Activated CD4-positive, alpha-beta T cell treated with anti-CD3 and anti-CD28 coated beads, Interleukin-2, amount 50 U/mL, for 1 hour (primary cell): Measurements from ENCODE around the gene GNG8.
"Not testable (repeated sequence)": the region's sequence is repeated elsewhere in the genome, so short reads cannot be mapped to it uniquely, and the experiment has no call there.

Experiments used
- DNase-seq: peaks from one replicate; pipeline ENCODE4 v3.0.0-alpha.2; 2020

The GNG8 gene

DNA sequence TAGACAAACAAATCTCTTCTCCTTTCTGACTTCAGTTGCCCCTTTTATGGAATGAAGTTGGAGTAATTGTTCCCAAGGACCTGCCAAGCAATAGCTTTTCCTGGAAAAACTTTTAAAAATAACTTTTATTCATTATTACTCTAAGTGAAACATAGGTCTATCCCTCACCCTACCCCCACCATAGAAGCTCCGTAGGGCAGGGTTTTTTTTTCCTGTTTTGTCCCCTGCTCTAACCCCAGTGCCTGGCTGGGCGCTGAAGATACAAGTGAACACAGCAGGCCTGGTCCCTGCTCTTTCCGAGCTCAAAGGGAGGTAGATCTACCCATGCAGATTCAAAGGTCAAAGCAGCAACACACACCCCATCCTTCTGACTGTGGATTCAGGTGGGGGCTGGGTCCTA, 8.7 kb upstream of the GNG8 start:
- DNase-seq: no peak

DNA sequence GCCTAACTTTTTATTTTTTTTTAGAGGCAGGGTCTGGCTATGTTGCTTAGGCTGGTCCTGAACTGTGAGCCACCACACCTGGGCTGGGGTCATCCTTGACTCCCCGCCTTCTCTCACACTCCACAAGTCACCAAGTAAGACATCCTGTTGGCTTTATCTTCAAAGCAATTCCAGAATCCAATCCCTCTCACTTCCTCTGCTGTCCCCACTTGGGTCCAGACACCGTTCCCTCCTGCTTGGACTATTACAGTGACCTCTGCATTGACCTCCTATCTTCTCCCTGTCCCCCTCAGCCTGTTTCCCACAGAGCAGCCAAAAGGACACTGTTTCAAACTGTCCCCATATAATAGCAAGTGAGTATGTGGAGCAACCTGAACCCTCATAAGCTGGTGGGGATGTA, 4.7 kb upstream of the GNG8 start:
- DNase-seq: no peak

DNA sequence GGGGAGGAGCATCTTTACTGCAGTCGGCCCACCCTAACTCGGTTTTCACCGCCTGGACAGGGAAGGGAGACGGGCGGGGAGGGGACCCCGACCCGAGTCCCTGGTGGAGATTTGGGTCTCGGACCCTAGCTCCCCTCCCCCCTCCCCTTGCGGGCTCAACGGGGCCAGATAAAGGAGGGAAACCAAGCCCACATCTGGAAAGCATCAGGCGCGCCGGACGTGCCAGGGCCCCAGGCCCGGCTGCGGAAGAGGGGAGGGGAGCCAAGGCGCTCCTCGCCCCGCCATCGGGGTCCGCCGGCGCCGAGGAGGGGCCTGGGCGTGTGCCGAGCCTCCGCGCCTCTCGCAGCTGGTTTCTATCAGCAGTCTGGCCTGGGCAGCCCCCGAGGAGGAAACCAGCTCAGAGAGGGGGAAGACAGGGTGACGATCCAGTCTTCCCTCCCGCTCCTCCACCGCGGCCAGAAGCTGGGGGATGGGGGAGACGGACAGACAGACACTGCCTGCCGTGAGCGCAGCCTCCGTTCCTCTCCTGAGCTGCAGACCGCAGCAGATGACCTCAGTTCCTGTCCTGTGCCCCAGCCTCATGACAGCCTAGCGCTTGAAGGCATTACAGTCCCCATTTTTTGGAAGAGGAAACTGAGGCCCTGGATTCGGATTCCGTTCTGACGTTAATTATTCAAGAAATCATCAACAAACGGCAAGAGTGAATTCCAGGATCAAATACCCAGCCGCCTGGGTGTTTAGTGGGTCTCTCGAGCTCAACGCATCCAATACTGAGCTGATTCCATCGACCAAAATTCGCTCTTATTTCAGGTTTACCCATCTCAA, 3.6 kb upstream of the GNG8 start:
- no peak for DNase-seq

- no peak for DNase-seq
Measured at GRCh38 chr19:46637224-46637623, 1.2 kb upstream of the GNG8 start.

- no peak for DNase-seq
Measured at GRCh38 chr19:46634656-46635218, 1.3 kb downstream of the GNG8 start.

- DNase-seq: peak; percentile 98
Measured at GRCh38 chr19:46634045-46634655, 1.9 kb downstream of the GNG8 start.

- no peak for DNase-seq
Measured at GRCh38 chr19:46633130-46633529, 2.9 kb downstream of the GNG8 start.

DNA sequence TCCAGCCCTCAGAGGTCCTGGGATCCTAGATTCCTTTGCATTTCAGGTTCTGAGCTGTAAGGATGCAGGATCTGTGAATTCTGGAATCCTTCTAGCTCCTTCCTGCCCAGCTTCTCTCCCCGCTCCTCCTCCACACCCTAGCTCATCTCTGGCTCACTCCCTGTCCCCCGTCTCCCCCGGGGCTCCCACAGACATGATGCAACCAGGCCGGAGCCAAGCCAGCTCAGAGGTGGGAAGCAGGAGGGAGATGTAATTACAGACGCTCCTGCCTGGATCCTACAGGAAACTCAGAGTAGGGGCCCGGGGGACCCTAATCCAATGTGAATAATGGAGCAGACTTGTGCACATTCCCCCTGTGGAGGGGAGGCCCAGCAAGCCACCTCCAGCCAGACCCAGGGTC, 4.5 kb downstream of the GNG8 start:
- DNase-seq: no peak

GRCh38 chr19:46630586-46631205, 5.3 kb downstream of the GNG8 start:
- DNase-seq: no peak

GRCh38 chr19:46629546-46630025, 6.4 kb downstream of the GNG8 start:
- DNase-seq: no peak

DNA sequence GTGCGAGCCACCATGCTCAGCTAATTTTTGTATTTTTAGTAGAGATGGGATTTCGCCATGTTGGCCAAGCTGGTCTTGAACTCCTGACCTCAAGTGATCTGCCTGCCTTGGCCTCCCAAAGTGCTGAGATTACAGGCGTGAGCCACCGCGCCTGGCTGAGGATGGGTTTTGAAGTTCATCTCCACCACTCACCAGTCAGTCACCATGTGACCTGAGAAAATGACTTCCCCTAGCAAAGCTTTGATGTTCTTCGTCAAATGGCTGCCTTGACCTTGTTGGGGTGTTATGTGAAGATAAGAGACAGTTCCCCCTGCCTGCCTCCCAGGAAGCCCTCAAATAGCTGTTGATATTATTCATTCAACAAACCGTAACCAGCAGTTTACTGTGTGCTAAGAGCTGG, 7.0 kb downstream of the GNG8 start:
- not testable (repeated sequence) for DNase-seq

DNA sequence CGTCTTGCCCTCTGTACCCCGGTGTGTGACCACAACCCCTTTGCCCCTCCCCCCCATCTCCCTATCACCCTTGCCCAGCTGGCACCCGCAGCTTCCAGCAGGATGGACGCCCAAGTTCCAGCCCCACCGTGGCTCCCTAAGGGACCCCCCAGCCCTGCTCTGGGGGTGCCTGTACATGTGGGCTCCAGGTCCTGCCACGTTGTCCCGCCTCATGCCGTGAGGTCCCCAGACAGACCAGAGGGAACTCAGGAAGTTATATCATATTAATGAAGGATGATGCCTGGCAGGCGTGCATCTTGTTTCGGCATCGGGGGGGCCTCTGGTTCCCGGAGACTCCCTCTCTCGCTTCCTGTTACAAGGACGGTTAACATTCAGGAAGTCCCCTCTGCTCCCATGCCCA, 9.6 kb downstream of the GNG8 start:
- no peak for DNase-seq

DNA sequence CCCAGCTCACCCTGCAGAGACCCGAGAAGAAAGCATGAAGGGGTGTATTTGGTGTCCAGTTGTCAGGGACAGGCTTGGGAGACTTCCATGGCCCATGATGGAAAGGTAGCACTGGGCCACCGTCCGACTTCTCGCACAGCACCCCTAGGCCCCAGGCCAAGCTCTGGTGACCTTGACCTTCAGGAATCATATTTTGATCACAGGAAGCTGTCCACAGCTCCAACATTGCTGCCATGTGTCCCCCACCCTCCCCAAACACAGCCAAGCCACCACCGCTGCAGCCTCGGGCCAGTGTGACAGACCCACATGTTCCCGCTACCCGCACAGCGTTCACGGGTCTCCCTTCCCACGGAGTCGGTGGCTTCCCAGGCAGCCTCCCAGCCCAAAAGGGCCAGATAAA, 10.3 kb downstream of the GNG8 start:
- no peak for DNase-seq

DNA sequence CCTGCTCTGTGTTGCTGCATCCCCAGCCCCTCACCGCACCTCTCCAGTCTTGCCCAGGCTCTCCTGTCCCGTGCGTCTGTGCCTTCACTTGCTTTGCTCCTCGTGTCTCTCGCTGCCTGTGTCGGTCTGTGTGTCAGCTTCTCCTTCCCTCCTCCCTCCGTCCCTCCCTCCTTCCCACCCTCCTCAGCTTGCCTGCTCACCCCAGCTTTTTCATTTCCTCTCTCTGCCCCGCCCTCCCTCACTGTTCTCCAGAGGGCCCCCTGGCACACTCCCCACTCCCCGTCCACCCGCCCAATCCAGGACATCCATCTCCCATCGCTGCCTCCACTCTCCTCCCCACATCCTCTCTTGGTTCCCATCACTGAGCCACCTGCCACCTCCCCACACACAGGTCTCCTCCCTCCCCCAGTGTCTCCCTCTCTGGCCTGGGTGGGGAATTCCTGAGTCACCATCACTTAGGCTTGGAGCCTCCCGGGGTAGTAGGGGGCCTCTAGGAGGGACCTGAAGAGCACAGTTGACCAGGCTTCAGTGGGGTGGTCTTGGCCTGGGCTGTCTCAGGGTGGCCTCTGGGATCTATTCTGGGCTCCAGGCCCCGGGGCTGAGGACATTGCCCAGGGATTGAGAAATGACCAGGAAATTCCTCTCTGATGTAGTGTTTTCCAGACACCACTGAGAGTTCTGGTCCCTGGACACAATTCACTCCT, 10.9 kb downstream of the GNG8 start, which contains the start of gene PTGIR:
TSS of gene PTGIR (minus strand) at position 132 of the 704 bp plus-strand sequence. CDS start 864 bp downstream, outside the sequence.
- no peak for DNase-seq

- no peak for DNase-seq
Measured at GRCh38 chr19:46623915-46624502, 12.0 kb downstream of the GNG8 start.

- DNase-seq: no peak
Measured at GRCh38 chr19:46622118-46622446, 13.9 kb downstream of the GNG8 start.

GRCh38 chr19:46621191-46622117, 14.5 kb downstream of the GNG8 start:
- no peak for DNase-seq

DNA sequence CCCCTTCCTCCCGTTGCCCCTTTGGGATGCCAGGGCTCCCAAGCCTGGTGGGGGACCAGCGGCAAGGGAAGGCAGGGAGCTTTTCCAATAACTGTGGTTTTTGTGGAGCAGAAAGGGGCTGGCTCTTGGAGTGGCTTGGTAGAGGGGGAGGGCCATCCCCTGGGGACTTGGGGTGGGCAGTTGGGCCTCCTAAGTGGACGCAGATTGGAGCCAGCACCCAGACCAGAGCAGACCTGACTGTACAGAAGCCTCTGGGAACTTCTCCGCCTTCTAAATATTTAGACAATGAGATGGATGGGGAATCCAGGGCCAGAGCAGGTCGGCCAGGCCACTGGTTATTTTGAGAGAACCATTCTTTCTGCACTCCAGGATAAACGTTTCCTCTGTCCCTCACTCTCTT, 15.3 kb downstream of the GNG8 start:
- no peak for DNase-seq

DNA sequence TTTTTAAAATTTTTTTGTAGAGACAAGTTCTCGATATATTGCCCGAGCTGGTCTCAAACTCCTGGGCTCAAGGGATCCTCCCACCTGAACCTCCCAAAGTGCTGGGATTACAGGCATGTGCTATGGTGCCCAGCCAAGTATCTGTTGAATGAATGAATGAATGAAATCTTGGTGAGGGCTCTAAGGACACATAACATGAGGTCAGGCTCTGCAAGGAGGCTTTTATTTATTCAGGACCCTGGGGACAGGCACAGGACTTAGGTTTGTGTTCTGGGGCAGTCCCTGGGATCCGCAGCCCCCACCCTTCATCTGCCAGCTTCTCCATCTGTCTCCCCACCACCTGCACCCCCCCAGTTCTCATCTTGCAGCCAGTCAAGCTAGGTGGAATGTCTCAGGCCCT, 15.7 kb downstream of the GNG8 start:
- no peak for DNase-seq

GRCh38 chr19:46618670-46619231, 17.3 kb downstream of the GNG8 start:
- DNase-seq: no peak

GRCh38 chr19:46617601-46618000, 18.4 kb downstream of the GNG8 start:
- no peak for DNase-seq
